SK-N-DZ (cell line): ENCODE measurements around the gene RERE.

Source experiments
- DNase-seq: peaks from one replicate; pipeline ENCODE4 v3.0.0-alpha.2; 2015; ENCODE audit warnings: low spot score

RERE gene

GRCh38 chr1:8551613-8552489 lies 265.6 kb downstream of the RERE start:
- no peak for DNase-seq

- no peak for DNase-seq
Observed at GRCh38 chr1:8551057-8551456, 266.4 kb downstream of the RERE start.

- DNase-seq: no peak
Observed at GRCh38 chr1:8547791-8548190, 269.6 kb downstream of the RERE start.

GRCh38 chr1:8545078-8545477 lies 272.4 kb downstream of the RERE start:
- DNase-seq: no peak

- DNase-seq: no peak
Observed at GRCh38 chr1:8544644-8545043, 272.8 kb downstream of the RERE start.

- DNase-seq: no peak
Observed at GRCh38 chr1:8543965-8544364, 273.5 kb downstream of the RERE start.

- DNase-seq: no peak
Observed at GRCh38 chr1:8541961-8542521, 275.4 kb downstream of the RERE start.

GRCh38 chr1:8540971-8541370 lies 276.5 kb downstream of the RERE start:
- DNase-seq: no peak

- DNase-seq: no peak
Observed at GRCh38 chr1:8540261-8540941, 277.0 kb downstream of the RERE start.

GRCh38 chr1:8539683-8540082 lies 277.8 kb downstream of the RERE start:
- DNase-seq: no peak

GRCh38 chr1:8538502-8538901 lies 278.9 kb downstream of the RERE start:
- DNase-seq: no peak

GRCh38 chr1:8537991-8538390 lies 279.4 kb downstream of the RERE start:
- DNase-seq: no peak

- DNase-seq: no peak
Observed at GRCh38 chr1:8536515-8536914, 280.9 kb downstream of the RERE start.

GRCh38 chr1:8533907-8534306 lies 283.5 kb downstream of the RERE start:
- DNase-seq: no peak

- no peak for DNase-seq
Observed at GRCh38 chr1:8533124-8533523, 284.3 kb downstream of the RERE start.

- DNase-seq: no peak
Observed at GRCh38 chr1:8529901-8530300, 287.5 kb downstream of the RERE start.

GRCh38 chr1:8527941-8528340 lies 289.5 kb downstream of the RERE start:
- DNase-seq: no peak

GRCh38 chr1:8525558-8526275 lies 291.7 kb downstream of the RERE start:
- peak; percentile 85 for DNase-seq

- no peak for DNase-seq
Observed at GRCh38 chr1:8525216-8525557, 292.3 kb downstream of the RERE start.

- no peak for DNase-seq
Observed at GRCh38 chr1:8524627-8525157, 292.7 kb downstream of the RERE start.

GRCh38 chr1:8523666-8524206 lies 293.7 kb downstream of the RERE start:
- no peak for DNase-seq
